WTC11 (cell line): ENCODE results near the gene FOXP4.

Experiments used
- CTCF ChIP-seq: fragments of 200-600 bp; IDR thresholded peaks from 2 replicates; pipeline ENCODE4 v1.8.0; 2022; ENCODE audit warnings: antibody characterized with exemption
- ZBTB21 ChIP-seq: sonication (generic); formaldehyde crosslinking; IDR thresholded peaks from 2 replicates; pipeline ENCODE4 v1.8.1; 2023; ENCODE audit warnings: mild to moderate bottlenecking, missing genetic modification reagents, borderline replicate concordance

DNA sequence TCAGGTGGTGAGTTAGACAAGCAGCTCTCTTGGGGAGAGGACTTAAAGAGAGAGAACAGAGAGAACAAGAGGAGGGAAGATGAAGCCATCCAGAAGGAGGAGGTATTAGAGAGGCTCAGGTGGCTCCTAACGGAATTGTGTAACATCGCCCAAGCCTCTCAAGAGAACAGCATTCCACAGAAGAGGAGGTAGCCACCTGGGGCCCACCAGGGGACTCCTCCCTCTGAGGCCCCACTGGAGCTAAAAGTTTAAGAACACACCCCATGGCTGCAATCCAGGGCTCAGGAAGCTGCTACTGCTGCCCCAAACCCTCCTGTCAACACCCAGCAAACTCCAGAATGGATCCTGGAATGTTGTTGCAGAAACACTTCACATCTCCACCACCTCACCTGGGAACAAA, 68.5 kb downstream of the FOXP4 start:
- no peak for TF ChIP-seq CTCF
- no peak for TF ChIP-seq ZBTB21 (CRISPR knock-in tag)
